AG20443 (cell line): ENCODE measurements around the gene KCNG1.

Experiments
- DNase-seq: peaks from one replicate; pipeline ENCODE4 v3.0.0; 2012; ENCODE audit warnings: low spot score, mixed read lengths

Gene KCNG1

DNA sequence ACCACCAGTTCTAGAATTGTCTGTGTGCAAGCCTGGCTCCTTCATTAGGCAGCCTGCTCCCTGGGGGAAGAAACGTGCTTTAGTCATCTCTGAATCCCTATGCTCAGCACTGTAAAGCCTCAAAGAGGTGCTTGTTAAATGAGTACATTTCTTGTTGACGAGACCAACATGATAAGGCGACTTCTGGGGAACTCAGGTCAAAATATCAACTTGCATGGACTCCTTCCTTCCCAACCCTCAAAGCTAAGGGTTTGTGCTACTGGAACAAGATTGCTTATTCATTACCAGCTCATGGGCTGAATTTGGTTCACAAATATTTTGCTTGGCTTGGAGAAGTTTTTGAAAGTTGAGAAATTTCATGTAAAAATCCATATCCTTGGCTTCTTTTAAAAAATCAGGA, 10.6 kb downstream of the KCNG1 start:
- no peak for DNase-seq

DNA sequence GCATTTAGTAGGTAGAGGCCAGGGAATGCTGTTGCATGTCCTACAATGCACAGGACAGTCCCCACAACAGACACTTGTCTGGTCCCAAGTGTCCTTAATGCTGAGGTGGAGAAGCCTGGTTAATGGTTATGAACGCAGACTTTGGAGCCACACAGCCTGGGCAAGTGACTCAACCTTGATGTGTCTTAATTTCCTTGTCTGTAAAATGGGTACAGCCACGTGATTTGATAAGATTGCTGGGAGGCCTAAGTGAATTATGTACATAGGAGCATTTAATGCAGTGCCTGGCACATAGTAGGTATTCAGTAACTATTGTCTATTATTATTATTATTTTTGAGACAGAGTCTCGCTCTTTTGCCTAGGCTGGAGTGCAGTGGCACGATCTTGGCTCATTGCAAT, 11.4 kb downstream of the KCNG1 start:
- DNase-seq, result no peak

DNA sequence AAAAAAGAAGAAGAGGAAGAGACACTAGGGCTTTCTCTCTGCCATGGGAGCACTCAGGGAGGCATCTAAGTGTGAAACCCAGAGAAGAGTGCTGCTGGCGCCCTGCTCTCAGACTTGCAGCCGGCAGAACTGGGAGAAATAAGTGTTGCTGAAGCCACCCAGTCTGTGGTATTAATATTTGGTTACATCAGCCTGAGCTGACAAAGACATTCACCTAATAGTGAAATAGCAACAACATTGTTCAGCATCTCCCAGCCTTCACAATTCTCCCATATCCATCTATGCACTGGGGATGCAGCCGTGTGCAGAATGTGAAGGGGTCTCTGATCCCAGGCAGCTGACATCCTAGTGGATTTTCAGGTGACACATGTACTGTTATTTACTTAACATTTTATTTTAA, 12.0 kb downstream of the KCNG1 start:
- no peak for DNase-seq

DNA sequence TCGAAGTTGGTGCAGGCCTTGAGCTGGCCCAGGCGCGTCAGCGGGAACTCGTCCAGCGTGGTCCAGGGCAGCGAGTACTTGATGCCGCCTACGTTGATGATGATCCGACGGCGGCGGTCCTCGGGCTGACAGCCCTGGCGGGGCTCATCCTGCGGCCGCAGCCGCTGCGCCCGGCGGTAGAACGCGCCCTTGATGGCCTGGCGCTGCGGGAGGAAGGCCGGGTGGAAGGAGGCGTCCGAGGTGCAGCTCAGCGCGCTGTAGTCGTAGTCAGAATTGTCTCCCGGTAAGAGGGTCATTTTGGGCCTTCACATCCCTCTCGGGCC, 12.9 kb downstream of the KCNG1 start:
- no peak for DNase-seq

DNA sequence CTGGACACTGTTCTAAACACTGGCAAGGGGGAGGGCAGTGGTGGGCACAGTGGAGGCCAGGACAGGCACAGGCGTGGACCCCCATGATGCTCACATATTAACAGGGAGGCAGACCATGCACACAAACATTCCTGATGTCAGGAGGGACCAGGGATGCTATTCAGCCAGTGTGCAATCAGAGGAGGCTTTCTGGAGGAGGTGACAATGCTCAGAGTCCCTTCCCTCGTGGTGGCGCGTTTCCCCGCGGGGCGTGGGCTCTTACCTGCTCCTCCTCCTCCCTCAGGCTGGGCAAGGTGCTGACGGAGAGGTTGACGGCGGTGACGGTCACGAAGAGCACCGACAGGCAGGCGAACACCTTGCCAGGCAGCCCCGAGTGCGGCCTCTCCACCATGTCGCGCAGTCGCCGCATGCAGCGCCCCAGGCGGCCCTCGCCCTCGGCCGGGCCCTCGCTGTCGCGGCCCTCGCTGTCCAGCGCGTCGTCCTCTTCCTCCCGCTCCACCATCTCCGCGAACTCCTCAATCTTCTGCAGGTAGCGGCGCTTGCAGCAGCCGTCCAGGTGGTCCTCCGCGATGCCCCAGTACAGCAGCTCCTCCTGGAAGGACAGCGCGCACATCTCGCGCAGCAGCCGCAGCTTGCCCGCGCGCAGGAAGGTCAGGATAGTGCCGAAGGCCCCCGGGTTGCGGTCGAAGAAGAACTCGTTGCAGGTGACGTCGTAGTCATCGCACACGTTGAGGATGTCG, 13.4 kb downstream of the KCNG1 start:
- DNase-seq, result no peak

DNA sequence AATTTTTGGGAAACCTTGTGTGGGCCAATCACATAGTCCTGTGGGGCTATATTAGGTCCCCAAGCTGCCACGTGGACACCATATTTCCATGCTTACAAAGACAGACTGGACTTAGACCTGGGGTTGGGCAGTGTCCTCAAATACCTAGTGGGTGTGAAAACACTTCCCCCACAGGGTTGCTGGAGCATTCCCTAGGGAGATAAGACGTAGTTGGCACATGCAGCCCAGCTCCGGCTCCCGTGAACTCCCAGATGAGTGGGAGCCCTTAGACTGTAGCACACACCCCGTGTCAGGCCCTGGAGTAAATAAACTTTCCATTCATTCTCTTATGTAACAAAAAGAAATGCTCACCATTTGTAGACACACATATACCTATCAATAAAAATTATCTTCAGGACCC, 14.2 kb downstream of the KCNG1 start:
- no peak for DNase-seq

DNA sequence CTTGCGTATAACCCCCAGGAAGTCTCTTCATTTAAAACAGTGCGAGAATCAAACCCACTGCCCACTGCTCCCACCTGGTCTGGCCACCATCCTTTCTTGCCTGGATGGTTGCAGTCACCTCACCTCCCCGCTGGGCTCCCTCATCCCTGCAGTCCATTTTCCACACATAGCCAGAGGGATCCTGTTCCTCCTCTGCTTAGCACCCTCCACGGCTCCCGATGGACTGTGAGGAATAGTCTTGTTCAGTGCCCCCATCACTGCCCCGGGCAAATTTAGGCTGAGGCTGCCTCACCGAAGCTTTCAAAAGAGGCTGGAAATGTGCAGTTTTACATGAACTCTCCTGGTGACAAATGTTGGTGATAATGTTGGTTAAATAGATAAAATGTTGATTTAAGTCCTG, 17.7 kb downstream of the KCNG1 start:
- no peak for DNase-seq

DNA sequence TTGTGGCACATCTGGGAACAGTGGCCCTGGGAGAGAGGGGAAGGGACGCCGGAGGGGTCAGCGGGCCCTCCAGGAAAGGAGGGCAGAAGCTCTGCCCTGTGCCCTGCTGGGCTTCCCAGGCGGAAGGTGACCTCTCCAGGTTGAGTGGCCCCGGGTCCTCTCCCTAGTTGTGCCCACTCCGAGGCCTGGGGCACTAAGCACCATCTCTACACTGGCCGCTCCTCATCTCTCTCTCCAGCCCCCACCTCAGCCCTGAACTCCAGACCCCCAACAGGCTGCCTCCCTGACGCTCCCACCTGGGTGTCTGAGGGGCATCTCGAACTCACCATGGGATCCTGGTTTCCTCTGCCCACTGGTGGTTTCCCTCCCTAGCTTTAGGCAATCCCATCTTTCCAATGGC, 18.1 kb downstream of the KCNG1 start:
- DNase-seq, result no peak

DNA sequence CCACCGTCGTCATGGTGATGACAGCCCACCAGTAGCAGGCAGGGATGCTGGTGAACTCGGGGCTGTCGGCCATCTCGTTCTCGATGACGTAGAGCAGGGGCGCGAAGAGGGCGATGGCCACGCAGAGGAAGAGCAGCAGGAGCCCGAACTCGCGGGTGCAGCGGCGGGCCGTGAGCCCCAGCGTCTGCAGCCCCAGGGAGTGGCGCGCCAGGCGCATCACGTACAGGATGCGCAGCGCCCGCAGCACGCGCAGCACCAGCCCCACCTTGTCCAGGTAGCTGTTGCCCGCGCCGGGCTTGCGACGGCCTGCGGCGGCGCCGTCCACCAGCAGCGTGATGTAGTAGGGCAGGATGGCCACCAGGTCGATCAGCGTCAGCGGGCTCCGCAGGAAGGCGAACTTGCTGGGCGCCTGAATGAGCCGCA, 18.6 kb downstream of the KCNG1 start:
- DNase-seq, result no peak

DNA sequence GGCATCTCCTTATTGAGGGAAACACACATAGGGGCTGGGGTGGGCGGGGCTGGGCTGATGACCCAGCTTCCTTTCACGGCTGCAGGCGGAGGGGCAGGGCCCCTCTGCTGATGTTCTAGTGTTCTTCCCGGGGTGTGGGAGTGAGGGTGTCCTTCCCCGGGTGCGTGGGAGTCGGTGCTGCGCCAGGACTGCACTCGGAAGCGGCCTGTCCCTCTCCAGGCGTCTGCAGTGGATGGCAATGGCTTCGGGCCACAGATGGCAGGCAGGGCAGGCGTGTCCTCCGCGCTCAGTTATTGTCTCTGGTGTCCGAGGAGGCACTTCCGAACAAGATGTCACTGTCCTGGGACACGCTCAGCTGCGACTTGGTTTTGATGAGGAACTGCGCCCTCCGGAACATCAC, 19.2 kb downstream of the KCNG1 start:
- DNase-seq, result no peak

DNA sequence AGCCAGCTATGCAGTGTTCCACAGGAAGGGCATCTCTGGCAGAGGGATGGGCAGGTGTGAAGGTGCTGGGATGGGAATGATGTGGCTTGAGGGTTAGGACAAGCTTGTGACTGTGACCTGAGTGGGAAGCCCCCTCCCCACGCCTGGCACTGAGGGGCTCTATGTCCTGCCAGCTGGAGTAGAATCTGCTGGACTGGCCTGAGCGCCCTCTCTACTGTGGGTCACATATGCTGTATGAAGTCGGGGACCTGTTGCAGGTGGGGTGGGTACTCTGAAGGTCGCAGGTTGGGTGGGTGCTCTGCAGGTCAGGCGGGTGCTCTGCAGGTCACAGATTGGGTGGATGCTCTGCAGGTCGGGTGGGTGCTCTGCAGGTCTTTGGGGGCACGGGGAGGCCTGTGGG, 20.3 kb downstream of the KCNG1 start:
- no peak for DNase-seq

DNA sequence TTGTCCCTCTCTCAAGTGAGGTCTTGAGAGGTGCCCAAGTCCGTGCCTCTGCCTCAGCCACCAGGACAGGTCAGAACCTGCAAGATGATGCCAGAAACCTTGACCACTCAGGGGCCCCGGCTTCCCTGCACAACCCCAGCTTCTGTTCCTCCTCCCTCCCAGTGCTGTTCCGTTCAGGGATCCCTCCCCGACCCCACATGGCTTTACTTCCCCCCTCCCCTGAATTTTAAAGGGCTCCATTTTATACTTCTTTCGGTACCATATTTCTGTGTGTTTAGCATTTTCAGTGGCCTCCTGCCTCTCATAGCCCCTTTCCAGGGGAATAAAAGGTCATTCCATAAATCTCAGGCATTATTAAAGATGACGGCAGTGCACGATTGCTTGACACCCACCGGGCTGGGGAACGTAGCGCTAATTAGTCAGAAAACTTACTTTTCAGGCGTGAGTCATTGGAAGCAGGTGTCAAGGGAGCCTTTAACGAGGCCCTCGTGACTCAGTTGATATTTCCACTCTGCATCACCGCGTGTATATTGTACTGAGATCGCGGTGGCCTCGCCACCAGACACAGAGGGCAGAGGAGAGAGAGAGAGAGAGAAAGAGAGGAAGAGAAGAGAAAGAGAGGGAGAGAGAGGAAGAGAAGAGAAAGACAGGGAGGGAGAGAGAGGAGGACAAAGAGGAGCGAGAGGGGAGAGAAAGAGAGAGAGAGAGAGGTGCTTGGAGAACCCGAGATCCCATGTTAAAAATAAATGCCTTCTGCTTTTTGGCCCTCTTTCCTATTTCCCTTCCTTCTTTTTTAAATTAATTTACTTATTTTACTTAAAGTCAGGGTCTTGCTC, 21.3 kb downstream of the KCNG1 start:
- no peak for DNase-seq

DNA sequence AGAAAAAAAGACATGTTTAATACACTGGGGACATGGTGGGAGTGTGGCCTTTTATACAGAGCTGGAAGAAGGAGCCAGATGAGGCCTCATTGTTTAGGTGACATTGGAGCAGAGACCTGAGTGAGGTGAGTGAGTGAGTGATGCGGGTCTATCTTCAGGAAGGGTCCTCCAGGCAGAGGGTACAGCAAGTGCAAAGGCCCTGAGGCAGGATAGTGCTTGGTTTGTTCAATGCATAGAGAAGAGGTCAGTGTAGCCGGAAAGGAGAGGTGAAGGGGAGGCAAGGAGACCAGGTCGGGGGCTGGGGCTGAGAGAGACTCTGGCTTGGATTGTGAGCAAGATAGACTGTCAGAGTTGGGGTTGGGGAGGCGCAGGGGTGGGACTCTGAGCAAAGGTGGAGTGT, 23.6 kb downstream of the KCNG1 start:
- no peak for DNase-seq

DNA sequence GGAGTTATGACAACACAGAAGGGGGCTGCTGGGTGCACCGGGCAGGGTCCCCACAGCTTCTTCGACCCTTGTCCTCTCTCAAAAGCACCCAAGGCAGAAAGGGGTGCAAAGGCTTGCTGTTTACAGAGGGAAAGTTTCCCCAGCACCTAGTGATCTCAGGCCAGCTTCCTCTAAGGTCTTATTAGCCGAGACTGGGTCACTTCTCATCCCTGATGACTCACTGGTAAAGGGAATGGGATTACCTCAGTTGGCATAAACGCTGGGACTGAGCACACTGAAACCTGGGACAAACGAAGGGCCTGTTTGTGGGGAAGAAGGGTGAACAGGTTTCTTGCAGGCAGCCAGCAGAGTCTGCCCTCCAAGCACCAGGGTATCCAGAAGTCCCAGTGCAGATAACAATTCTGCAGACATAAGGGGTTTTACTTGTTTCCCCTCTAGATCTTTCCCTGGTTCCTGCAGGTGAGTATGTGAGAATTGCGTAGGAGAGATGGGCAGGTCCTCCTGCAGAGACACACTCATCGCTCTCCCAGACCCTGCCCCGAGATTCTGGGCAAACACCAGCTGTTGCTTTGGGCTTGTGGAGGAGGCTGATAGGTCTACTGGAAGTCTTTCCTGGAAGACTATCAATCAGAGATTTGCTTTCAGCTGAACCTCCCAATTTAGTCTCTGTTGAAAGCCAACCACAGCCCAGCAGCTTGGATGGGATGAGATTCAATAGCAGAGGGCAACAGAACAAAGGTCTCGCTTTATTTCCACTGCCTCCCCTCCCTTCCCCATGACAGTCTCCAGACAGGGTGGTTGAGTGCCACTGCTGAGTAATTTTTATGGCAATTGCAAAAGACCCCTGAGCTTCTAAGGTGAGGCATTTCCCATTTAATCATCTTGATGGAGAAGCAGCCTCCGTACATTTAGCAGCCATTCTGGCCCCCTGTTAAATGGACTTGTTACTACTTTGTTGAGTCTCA, 25.7 kb downstream of the KCNG1 start:
- DNase-seq, result peak; percentile 63

DNA sequence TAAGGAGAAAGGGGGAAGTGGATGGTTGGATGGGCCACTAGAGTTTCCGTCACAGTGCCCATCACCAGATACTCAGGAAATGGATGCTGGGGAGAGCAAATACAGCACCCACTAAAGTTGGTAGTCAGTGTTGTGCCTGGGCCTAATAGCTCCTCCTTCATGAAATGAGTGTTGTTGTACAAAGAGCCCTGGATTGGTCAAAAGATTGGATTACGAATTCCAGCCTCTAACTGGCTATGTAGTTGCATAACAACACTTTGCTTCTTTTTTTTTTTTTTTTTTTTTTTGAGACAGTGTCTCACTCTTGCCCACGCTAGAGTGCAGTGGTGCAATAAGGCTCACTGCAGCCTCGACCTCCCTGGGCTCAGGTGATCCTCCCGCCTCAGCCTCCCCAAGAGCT, 27.4 kb downstream of the KCNG1 start:
- DNase-seq, result peak; percentile 43

DNA sequence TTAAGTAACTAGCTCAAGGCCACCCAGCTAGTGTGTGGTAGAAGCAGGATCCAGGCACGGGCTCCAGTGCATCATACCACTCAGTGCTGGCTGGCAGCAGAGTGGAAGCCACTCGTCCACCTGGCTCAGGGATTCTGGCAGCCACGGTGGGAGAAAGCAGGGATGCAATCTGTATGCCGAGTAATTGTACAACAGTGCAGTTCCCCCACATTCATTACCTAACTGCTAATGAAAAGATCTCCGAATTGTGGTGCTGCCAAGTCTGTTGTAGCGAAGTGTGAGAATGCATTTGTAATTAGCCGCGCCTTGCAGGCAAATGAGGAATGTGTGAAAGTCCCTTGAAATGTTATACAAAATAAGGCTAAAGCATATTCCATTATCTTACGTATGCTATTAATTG, 29.0 kb downstream of the KCNG1 start:
- no peak for DNase-seq

DNA sequence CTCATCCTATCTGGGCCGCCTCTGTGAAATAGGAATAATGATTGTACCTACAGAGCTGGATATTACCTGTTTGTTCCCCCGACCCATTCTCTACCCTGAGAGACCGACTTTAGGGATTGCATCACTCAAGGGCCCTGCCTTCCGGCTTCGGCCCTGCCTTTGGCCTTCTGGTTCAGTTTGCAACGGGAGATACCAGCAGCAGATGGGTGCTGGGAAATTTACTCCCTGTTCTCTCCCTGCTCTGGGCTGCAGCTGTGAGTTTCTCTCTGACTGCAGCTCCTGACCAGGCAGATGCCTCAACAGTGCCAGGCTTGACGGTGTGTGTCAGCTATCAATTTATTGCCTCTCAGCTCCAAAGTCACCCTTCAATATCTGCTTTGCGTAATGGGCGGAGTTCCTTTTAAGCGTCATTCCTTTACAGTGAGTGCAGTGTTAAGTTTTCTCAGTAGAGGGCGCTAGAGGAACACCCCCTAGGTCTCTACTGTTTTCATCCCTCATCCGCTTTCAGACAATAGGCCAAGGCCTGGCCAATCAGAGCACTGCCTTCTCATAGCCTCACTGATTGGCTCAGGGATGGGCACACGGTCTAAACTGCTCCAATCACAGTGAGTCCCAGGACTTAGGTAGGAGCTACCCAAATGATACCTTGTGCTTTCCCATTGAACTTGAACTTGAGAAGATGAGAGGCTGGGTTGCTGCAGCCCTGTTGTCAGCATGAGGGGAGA, 30.0 kb downstream of the KCNG1 start:
- DNase-seq, result peak; percentile 77

DNA sequence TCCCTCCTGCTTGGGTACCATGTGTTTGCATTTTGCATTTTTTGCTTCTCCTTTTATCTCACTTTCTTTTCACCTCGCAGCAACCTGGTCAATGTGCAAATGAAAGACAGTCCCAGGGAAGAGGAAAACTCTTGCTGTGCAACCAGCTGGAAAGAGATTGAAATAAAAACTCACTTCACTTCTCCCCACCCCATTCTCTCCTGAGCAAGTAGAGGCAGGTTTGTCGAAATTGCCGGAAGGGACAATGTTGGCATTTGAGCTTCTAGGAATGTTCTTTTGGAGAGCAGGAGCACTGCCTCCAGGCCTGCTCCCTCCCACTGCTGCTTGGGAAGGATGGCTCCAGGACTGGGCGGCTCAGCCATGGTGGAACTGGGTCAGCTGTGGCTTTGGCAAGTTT, 30.6 kb downstream of the KCNG1 start:
- DNase-seq, result no peak

DNA sequence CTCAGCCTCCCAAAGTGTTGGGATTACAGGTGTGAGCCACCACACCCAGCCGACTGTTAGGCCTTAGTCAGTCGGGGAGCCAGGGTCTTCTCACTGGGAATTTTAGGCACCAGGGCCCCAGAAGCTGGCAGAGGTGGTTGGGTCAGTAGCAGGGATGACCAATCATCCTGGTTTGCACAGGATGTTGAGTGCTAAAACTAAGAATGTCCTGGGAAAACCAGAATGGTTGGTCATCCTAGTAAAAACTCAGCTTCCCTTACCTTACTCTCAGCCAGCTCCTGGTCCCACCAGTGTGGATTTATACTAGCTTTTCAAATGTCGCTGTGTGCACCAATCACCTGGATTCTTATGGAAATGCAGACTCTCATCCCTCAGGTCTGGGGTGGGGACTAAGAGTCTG, 31.8 kb downstream of the KCNG1 start:
- no peak for DNase-seq

DNA sequence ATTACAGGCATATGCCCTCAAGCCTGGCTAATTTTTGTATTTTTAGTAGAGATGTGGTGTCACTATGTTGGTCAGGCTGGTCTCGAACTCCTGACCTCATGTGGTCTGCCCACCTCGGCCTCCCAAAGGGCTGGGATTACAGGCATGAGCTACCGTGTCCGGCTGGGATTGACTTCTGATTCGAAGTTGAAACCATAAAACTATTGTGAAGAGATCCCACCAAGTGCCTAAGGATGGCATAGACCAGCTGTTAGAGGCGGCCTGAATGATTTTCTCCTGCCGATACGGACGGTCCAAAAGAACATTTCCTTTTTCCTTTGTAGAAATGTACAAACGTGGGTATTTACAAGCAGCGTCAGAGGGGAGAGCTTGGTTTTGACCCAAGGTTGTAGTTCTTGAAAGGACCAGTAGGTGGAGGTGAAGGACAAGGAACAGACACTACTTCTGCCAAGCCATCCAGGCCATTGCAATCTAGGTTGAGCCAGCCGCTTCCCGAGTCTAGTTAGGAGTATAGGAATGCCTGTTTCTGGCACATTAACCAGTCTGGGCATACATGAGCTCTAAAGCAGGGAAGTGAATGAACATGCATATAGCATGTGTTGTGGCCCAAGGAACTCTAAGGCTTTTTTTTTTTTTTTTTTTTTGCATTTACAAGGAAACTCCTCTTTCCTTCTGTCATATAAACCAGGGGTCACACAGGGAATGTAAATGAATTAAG, 35.3 kb downstream of the KCNG1 start:
- peak; percentile 83 for DNase-seq

DNA sequence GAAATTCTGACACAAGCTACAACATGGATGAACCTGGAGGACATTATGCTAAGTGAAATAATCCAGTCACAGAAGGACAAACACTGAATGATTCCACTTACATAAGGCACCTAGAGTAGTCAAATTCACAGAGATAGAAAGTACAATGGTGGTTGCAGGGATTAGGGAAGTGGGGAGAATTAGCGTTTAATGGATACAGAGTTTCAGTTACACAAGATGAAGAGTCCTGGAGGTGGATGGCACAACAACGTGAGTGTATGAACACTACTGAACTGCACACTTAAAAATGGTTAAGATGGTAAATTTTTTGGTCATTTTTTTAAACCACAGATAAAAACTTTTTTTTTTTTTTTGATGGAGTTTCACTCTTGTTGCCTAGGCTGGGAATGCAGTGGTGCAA, 39.6 kb downstream of the KCNG1 start:
- DNase-seq, result no peak
